ENCODE measurements around the gene ZNF280B.
"Not testable (repeated sequence)": the region's sequence is repeated elsewhere in the genome, so short reads cannot be mapped to it uniquely, and the experiment has no call there.

Gene ZNF280B

DNA sequence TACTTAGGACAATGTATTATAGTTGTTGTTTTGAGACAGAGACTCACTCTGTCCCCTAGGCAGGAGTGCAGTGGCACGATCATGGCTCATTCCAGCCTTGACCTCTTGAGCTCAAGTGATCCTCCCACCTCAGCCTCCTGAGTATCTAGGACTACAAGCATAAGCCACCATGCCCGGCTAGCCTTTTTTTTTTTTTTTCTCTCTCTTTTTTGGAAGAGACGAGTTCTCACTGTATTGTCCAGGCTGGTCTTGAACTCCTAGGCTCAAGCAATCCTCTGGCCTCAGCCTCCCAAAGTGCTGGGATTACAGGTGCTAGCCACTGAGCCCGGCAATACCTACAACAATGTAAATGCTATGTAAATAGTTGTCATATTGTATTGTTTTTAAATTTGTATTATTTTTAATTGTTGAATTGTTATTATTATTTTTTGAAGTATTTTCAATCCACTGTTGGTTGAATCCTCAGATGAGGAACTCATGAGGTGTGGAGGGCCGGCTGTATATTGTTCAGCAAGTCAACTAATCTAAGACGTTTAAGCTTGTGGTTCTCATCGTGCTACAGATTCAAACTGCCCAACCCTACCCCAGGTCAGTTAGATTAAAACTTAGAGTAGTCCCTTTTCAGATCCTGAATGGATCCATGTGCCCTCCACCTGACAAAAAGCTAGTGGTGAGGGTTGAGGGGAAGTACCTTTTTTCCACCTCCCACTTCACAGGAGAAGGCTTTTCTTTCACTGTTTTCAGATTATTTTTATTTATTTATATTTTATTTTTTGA is 23.4 kb upstream of the ZNF280B start:
- Histone ChIP-seq H3K9ac (ENCODE audit: low read length) (no peak overlapping the region), H3K36me3 (ENCODE audit: control insufficient read depth, insufficient read depth, low read length) (no peaks in the 10 kb centered on the region)

DNA sequence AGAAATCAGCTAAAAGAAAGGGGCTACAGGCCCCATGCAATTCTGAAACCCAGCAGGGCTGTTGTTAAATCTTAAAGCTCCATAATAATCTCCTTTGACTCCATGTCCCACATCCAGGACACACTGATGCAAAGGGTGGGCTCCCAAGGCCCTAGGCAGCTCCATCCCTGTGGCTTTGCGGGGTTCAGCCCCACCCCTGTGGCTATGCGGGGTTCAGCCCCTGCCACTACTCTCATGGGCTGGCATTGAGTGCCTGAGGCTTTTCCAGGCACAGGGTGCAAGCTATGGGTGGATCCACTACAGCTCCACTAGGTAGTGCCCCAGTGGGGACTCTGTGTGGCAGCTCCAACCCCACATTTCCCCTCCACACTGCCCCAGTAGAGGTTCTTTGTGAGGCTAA is 20.2 kb upstream of the ZNF280B start:
- no peaks in the 10 kb centered on the region for H3K36me3 ChIP-seq (ENCODE audit: control insufficient read depth, insufficient read depth, low read length)
- no peak overlapping the region for H3K27ac ChIP-seq (ENCODE audit: low read depth, low read length)
- no peak overlapping the region for H3K9ac ChIP-seq (ENCODE audit: low read length)
- H3K27me3 ChIP-seq (ENCODE audit: control insufficient read depth, insufficient read depth, low read length) = no peaks in the 10 kb centered on the region
- H3K4me3 ChIP-seq (ENCODE audit: low read length) = no peak overlapping the region
- H3K4me1 ChIP-seq (ENCODE audit: control insufficient read depth, insufficient read depth, low read length) = no peaks in the 10 kb centered on the region

More for the DNA sequence above, 23.4 kb upstream of the ZNF280B start:
- H3K4me1 ChIP-seq (ENCODE audit: control insufficient read depth, insufficient read depth, low read length) = no peaks in the 10 kb centered on the region
- no peaks in the 10 kb centered on the region for H3K27me3 ChIP-seq (ENCODE audit: control insufficient read depth, insufficient read depth, low read length)
- H3K27ac ChIP-seq (ENCODE audit: low read depth, low read length) = no peak overlapping the region
- no peak overlapping the region for H3K4me3 ChIP-seq (ENCODE audit: low read length)

- no peak overlapping the region for H3K9ac ChIP-seq (ENCODE audit: low read length)
- H3K27me3 ChIP-seq (ENCODE audit: control insufficient read depth, insufficient read depth, low read length) = no peaks in the 10 kb centered on the region
- no peaks in the 10 kb centered on the region for H3K4me1 ChIP-seq (ENCODE audit: control insufficient read depth, insufficient read depth, low read length)
- no peaks in the 10 kb centered on the region for H3K36me3 ChIP-seq (ENCODE audit: control insufficient read depth, insufficient read depth, low read length)
- no peak overlapping the region for H3K27ac ChIP-seq (ENCODE audit: low read depth, low read length)
- H3K4me3 ChIP-seq (ENCODE audit: low read length) = no peak overlapping the region
These were observed 18.8 kb upstream of the ZNF280B start for GRCh38 chr22:22527312-22527711.

- H3K36me3 ChIP-seq (ENCODE audit: control insufficient read depth, insufficient read depth, low read length) = no peaks in the 10 kb centered on the region
- H3K4me1 ChIP-seq (ENCODE audit: control insufficient read depth, insufficient read depth, low read length) = no peaks in the 10 kb centered on the region
- H3K4me3 ChIP-seq (ENCODE audit: low read length) = no peak overlapping the region
- no peaks in the 10 kb centered on the region for H3K27me3 ChIP-seq (ENCODE audit: control insufficient read depth, insufficient read depth, low read length)
- H3K9ac ChIP-seq (ENCODE audit: low read length) = no peak overlapping the region
- no peak overlapping the region for H3K27ac ChIP-seq (ENCODE audit: low read depth, low read length)
These were observed 17.8 kb upstream of the ZNF280B start for GRCh38 chr22:22526125-22526912.

DNA sequence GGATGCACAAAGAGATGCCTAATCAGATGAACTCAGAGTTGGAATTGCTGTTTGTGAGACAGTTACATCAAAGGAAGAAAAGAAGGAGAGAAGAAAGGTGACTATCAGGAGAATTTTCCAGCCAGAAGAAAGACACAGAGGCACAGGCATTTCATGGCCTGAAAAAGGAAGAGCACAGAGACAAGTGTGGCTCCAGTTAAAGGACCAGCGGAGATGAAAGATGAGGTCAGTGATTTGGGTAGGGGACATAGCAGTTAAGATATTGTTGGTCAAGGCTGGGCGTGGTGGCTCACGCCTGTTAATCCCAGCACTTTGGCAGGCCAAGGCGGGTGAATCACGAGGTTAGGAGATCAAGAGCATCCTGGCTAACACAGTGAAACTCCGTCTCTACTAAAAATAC is 15.0 kb upstream of the ZNF280B start:
- H3K4me3 ChIP-seq (ENCODE audit: low read length) = no peak overlapping the region
- no peak overlapping the region for H3K9ac ChIP-seq (ENCODE audit: low read length)
- H3K4me1 ChIP-seq (ENCODE audit: control insufficient read depth, insufficient read depth, low read length) = no peaks in the 10 kb centered on the region
- H3K27me3 ChIP-seq (ENCODE audit: control insufficient read depth, insufficient read depth, low read length) = no peaks in the 10 kb centered on the region
- no peaks in the 10 kb centered on the region for H3K36me3 ChIP-seq (ENCODE audit: control insufficient read depth, insufficient read depth, low read length)
- no peak overlapping the region for H3K27ac ChIP-seq (ENCODE audit: low read depth, low read length)

GRCh38 chr22:22521631-22522030 is 13.1 kb upstream of the ZNF280B start:
- Histone ChIP-seq H3K36me3 (ENCODE audit: control insufficient read depth, insufficient read depth, low read length) (no peaks in the 10 kb centered on the region), H3K27ac (ENCODE audit: low read depth, low read length) (no peak overlapping the region), H3K9ac (ENCODE audit: low read length) (no peak overlapping the region), H3K4me1 (ENCODE audit: control insufficient read depth, insufficient read depth, low read length) (no peaks in the 10 kb centered on the region), H3K4me3 (ENCODE audit: low read length) (no peak overlapping the region), H3K27me3 (ENCODE audit: control insufficient read depth, insufficient read depth, low read length) (no peaks in the 10 kb centered on the region)

GRCh38 chr22:22520667-22521602 is 12.4 kb upstream of the ZNF280B start:
- Histone ChIP-seq H3K4me1 (ENCODE audit: control insufficient read depth, insufficient read depth, low read length) (no peaks in the 10 kb centered on the region), H3K27ac (ENCODE audit: low read depth, low read length) (no peak overlapping the region), H3K4me3 (ENCODE audit: low read length) (no peak overlapping the region), H3K27me3 (ENCODE audit: control insufficient read depth, insufficient read depth, low read length) (no peaks in the 10 kb centered on the region), H3K36me3 (ENCODE audit: control insufficient read depth, insufficient read depth, low read length) (no peaks in the 10 kb centered on the region), H3K9ac (ENCODE audit: low read length) (no peak overlapping the region)

DNA sequence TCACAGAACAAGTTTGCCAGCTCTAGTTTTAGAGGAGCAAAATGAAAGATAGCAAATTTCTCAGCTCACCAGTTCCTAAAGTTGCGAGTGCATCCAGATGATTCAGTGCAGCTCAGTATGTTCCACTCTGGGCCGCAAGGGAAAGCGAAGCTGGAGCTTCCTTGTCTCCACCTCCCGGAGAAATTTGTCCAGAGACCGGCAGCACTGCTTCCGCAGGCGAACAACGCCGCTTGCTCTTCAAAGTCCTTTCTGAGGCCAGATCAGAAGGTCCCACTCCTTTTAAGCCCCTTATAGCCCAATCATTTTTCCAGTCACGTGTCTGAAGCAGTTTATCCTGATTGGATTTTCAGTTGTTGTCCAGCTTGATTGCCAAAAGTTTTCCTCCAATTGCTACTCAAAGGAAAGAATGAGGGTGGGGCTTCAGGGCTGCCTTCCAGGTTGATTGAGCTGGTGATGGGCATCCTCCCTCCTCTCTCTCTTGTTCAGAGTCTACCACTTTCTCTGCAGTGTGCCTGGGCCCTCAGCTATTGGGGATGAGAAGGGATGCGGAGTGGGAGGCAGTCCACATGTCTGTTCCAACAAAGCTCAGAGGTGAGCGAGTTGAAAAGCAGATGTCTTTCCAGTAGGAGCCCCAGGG is 11.6 kb upstream of the ZNF280B start, which contains the start of gene ZNF280A:
TSS of gene ZNF280A (minus strand) at position 251 of the 637 bp plus-strand sequence. CDS start 4,640 bp downstream, outside the sequence.
- no peak within 1 kb of the TSS for H3K9ac ChIP-seq (ENCODE audit: low read length)
- no peaks in the 10 kb centered on the region for H3K4me1 ChIP-seq (ENCODE audit: control insufficient read depth, insufficient read depth, low read length)
- no peak within 1 kb of the TSS for H3K27ac ChIP-seq (ENCODE audit: low read depth, low read length)
- H3K36me3 ChIP-seq (ENCODE audit: control insufficient read depth, insufficient read depth, low read length) = no peaks in the 10 kb centered on the region
- no peak within 1 kb of the TSS for H3K4me3 ChIP-seq (ENCODE audit: low read length)
- H3K27me3 ChIP-seq (ENCODE audit: control insufficient read depth, insufficient read depth, low read length) = no peaks in the 10 kb centered on the region

DNA sequence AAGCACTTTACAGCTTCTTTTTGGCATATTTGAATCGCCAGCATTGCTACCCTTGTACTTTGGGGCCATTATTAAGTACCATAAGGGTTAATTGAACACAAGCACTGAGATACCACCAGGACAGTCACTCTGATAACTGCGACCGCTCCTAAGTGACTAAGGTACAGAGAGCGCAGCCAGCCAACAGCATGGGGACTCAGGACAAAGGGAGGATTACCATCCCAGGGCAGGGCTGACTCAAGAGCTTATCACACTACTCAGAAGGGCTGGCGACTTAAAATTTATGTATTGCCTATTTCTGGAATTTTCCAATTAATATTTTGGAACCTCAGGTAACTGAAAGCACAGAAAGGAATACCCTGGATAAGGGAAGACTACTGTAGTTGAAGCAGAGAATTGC is 11.0 kb upstream of the ZNF280B start:
- Histone ChIP-seq H3K27ac (ENCODE audit: low read depth, low read length) (no peak overlapping the region), H3K36me3 (ENCODE audit: control insufficient read depth, insufficient read depth, low read length) (no peaks in the 10 kb centered on the region), H3K27me3 (ENCODE audit: control insufficient read depth, insufficient read depth, low read length) (no peaks in the 10 kb centered on the region), H3K4me3 (ENCODE audit: low read length) (no peak overlapping the region), H3K4me1 (ENCODE audit: control insufficient read depth, insufficient read depth, low read length) (no peaks in the 10 kb centered on the region), H3K9ac (ENCODE audit: low read length) (no peak overlapping the region)

DNA sequence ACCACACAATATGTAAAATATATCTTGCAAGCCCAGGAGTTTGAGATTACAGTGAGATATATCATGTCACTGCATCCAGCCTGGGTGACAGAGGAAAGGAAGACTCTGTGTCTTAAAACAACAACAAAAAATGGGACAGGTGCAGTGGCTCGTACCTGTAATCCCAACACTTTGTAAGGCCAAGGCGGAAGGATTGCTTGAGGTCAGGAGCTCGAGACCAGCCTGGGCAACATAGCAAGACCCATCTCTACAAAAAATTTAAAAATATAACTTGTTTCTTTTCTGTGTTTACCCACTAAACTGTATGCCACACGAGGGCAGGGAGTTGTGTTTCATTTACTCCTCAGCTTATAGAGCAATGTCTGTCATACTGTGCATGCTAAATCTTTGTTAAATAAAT is 8.4 kb upstream of the ZNF280B start:
- H3K4me3 ChIP-seq (ENCODE audit: low read length) = no peak overlapping the region
- H3K36me3 ChIP-seq (ENCODE audit: control insufficient read depth, insufficient read depth, low read length) = no peaks in the 10 kb centered on the region
- no peaks in the 10 kb centered on the region for H3K27me3 ChIP-seq (ENCODE audit: control insufficient read depth, insufficient read depth, low read length)
- no peak overlapping the region for H3K9ac ChIP-seq (ENCODE audit: low read length)
- H3K27ac ChIP-seq (ENCODE audit: low read depth, low read length) = no peak overlapping the region
- H3K4me1 ChIP-seq (ENCODE audit: control insufficient read depth, insufficient read depth, low read length) = no peaks in the 10 kb centered on the region

DNA sequence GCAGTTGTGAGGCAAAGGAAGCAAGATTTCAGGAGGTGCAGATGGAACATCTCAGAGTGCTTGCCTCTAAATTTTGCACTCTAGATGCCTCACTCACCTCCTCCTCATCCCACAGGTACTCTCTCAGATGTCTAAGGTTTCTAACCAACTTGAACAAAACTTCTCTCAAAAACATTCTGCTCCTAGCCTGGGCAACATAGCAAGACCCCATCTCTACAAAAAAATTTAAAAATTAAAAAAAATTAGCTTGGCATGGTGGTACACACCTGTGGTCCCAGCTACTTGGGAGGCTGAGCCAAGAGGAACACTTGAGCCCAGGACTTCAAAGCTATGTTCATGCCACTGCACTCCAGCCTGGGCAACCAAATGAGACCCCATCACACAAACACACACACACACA is 7.3 kb upstream of the ZNF280B start:
- H3K27ac ChIP-seq (ENCODE audit: low read depth, low read length) = no peak overlapping the region
- no peaks in the 10 kb centered on the region for H3K36me3 ChIP-seq (ENCODE audit: control insufficient read depth, insufficient read depth, low read length)
- H3K27me3 ChIP-seq (ENCODE audit: control insufficient read depth, insufficient read depth, low read length) = no peaks in the 10 kb centered on the region
- H3K4me1 ChIP-seq (ENCODE audit: control insufficient read depth, insufficient read depth, low read length) = no peaks in the 10 kb centered on the region
- no peak overlapping the region for H3K9ac ChIP-seq (ENCODE audit: low read length)
- H3K4me3 ChIP-seq (ENCODE audit: low read length) = no peak overlapping the region

- H3K27me3 ChIP-seq (ENCODE audit: control insufficient read depth, insufficient read depth, low read length); H3K9ac ChIP-seq (ENCODE audit: low read length); H3K4me1 ChIP-seq (ENCODE audit: control insufficient read depth, insufficient read depth, low read length); H3K36me3 ChIP-seq (ENCODE audit: control insufficient read depth, insufficient read depth, low read length); H3K4me3 ChIP-seq (ENCODE audit: low read length); H3K27ac ChIP-seq (ENCODE audit: low read depth, low read length): not testable (repeated sequence)
These were observed 5.9 kb upstream of the ZNF280B start for GRCh38 chr22:22514431-22514830.
